A673 (cell line): ENCODE results near the gene DMBT1. TPM values are rescaled to one million over a fixed set of nuclear protein-coding genes. Genes with fewer than 3 reads are reported as not detected.

Experiments used
- BruUV-seq: library from RNA; stranded (reverse); fragments of 400-500 nt; replicated peaks from 2 replicates; lab custom pipeline; 2021; lab: Mats Ljungman, UMichigan
- CTCF ChIA-PET: fragments of 300-600 bp; sonication (Branson Sonifier 250); formaldehyde crosslinking; loops from one replicate; lab custom pipeline; 2022; ENCODE audit warnings: antibody characterized with exemption; lab: Charles Lee
- POLR2A ChIA-PET: fragments of 300-600 bp; sonication (Branson Sonifier 250); formaldehyde crosslinking; loops from one replicate; lab custom pipeline; 2022; ENCODE audit warnings: antibody characterized with exemption; ENCODE audit not compliant: low non-redundant PET; lab: Charles Lee
- DNase-seq: peaks from one replicate; pipeline ENCODE4 v3.0.0-alpha.2; 2015; ENCODE audit warnings: low spot score
- H3K27ac ChIP-seq: fragments of 200-600 bp; sonication (generic); 2 replicates; pipeline ENCODE4 v1.5.1; 2016; ENCODE audit warnings: mixed run types, low read depth, mild to moderate bottlenecking, mixed read lengths, antibody characterized with exemption, low read length; ENCODE audit not compliant: poor library complexity, severe bottlenecking
- H3K27me3 ChIP-seq: fragments of 200-600 bp; sonication (generic); replicated peaks from 2 replicates; pipeline ENCODE4 v1.6.1; 2017; ENCODE audit warnings: mixed run types, low read depth, mild to moderate bottlenecking, mixed read lengths, antibody characterized with exemption, low read length; ENCODE audit not compliant: insufficient read depth, poor library complexity
- H3K36me3 ChIP-seq: fragments of 200-600 bp; sonication (generic); 2 replicates; pipeline ENCODE4 v1.6.1; 2016; ENCODE audit warnings: mixed run types, mild to moderate bottlenecking, mixed read lengths, antibody characterized with exemption, low read length; ENCODE audit not compliant: insufficient read depth, poor library complexity, severe bottlenecking
- H3K4me1 ChIP-seq: fragments of 200-600 bp; sonication (generic); 2 replicates; pipeline ENCODE4 v1.6.1; 2017; ENCODE audit warnings: mixed run types, mild to moderate bottlenecking, mixed read lengths, antibody characterized with exemption, low read length; ENCODE audit not compliant: insufficient read depth, poor library complexity, severe bottlenecking
- H3K4me3 ChIP-seq: fragments of 200-600 bp; sonication (generic); 2 replicates; pipeline ENCODE4 v1.5.1; 2016; ENCODE audit warnings: low read depth, mixed run types, mild to moderate bottlenecking, mixed read lengths, low read length; ENCODE audit not compliant: poor library complexity, severe bottlenecking
- H3K9me3 ChIP-seq: fragments of 200-600 bp; sonication (generic); 2 replicates; pipeline ENCODE4 v1.6.1; 2016; ENCODE audit warnings: mixed run types, low read depth, mild to moderate bottlenecking, mixed read lengths, antibody characterized with exemption, low read length; ENCODE audit not compliant: poor library complexity, severe bottlenecking
- CTCF ChIP-seq: fragments of 300-800, 200-600 bp; sonication (generic); conservative IDR thresholded peaks from 2 replicates; pipeline ENCODE4 v1.5.1; 2017; ENCODE audit warnings: low read depth, mild to moderate bottlenecking, antibody characterized with exemption, low read length, moderate library complexity, mixed read lengths
- EZH2 ChIP-seq: fragments of 200-600 bp; sonication (generic); IDR thresholded peaks from 2 replicates; pipeline ENCODE4 v1.6.1; 2017; ENCODE audit warnings: borderline replicate concordance, low read depth, mild to moderate bottlenecking, mixed read lengths, antibody characterized with exemption, low read length; ENCODE audit not compliant: poor library complexity, severe bottlenecking
- intact Hi-C: fragments of 100-400 bp; cut with micrococcal nuclease; formaldehyde crosslinking; loops from one replicate; pipeline ENCODE4 v1.10.0; 2022; ENCODE audit not compliant: unreplicated experiment
- total RNA-seq: library from RNA; stranded (reverse); gene quantifications from 2 replicates; pipeline ENCODE4 v1.2.3, GENCODE V29; 2021

DMBT1 gene
- total RNA-seq, 1 experiment from 2014 or later = not detected

GRCh38 chr10:122554131-122555036 lies 6.2 kb upstream of the DMBT1 start:
- CTCF ChIA-PET = no interaction called here
- no peak overlapping the region for H3K27ac ChIP-seq
- H3K4me1 ChIP-seq = no peaks in the 10 kb centered on the region
- no peaks in the 10 kb centered on the region for H3K36me3 ChIP-seq
- H3K9me3 ChIP-seq = no peaks in the 10 kb centered on the region
- intact Hi-C loops = no loop called here
- POLR2A ChIA-PET = no interaction called here
- H3K27me3 ChIP-seq = peaks cover 5% of the 10 kb centered on the region
- H3K4me3 ChIP-seq = no peak overlapping the region
- BruUV-seq = no TSS peak
- no peak for DNase-seq
- no peak for TF ChIP-seq EZH2
- no peak for TF ChIP-seq CTCF

DNA sequence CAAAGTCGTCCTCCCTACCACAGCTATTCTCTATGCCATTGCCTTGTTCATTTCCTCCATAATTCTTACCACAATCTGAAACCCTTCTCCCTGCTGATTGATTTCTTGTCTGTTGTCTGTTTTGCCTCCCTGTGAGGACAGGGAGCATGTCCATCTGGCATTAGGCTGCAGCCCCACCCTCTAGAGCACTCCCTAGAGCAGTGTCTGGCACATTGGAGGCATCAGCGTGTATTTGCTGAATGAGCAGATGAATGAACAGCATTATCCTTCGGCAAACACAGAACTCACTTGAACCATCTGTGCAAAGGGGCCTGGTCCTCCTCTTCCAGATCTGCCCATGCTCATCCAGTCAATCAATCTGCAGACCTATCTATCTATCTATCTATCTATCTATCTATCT lies 5.1 kb upstream of the DMBT1 start:
- no peaks in the 10 kb centered on the region for H3K4me1 ChIP-seq
- no peak overlapping the region for H3K27ac ChIP-seq
- intact Hi-C loops = no loop called here
- TF ChIP-seq CTCF (no peak), EZH2 (no peak)
- no peaks in the 10 kb centered on the region for H3K36me3 ChIP-seq
- BruUV-seq = no TSS peak
- no peak for DNase-seq
- H3K9me3 ChIP-seq = no peaks in the 10 kb centered on the region
- ChIA-PET CTCF (no interaction called here), POLR2A (no interaction called here)
- no peak overlapping the region for H3K4me3 ChIP-seq
- H3K27me3 ChIP-seq = peaks cover 16% of the 10 kb centered on the region

DNA sequence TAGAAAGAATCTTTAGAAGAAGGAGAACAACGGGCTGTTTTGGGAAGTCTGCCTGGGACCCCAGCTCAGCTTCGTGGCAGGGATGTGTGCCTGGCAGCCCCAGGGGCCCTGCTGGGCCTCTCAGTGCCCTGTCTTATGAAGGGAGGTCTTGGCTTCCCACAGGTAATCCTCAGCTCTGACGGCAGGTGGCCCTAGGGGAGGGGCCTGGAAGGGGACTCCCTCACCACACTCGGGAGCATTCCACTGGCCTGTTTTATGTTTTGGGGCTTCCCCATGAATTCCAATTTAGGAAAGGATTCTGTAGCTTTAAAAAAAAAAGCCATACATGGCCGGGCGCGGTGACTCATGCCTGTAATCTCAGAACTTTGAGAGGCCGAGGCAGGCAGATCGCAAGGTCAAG lies 3.0 kb upstream of the DMBT1 start:
- Histone ChIP-seq H3K27me3 (peaks cover 36% of the 10 kb centered on the region), H3K4me3 (no peak overlapping the region), H3K4me1 (no peaks in the 10 kb centered on the region), H3K9me3 (no peaks in the 10 kb centered on the region), H3K36me3 (no peaks in the 10 kb centered on the region), H3K27ac (no peak overlapping the region)
- DNase-seq = no peak
- ChIA-PET POLR2A (no interaction called here), CTCF (no interaction called here)
- BruUV-seq = no TSS peak
- TF ChIP-seq CTCF (no peak), EZH2 (no peak)
- intact Hi-C loops = no loop called here
